HG03060 (cell line): ENCODE data around the gene GRIN3A.
A peak's percentile ranks its signal among the peaks of the same experiment; 100 is the strongest.
"Not testable (repeated sequence)": the region's sequence is repeated elsewhere in the genome, so short reads cannot be mapped to it uniquely, and the experiment has no call there.

Experiments
- ATAC-seq: cut with Tn5 transposase; IDR thresholded peaks from one replicate; pipeline ENCODE4 v1.9.1; 2021; ENCODE audit warnings: low read depth, moderate number of reproducible peaks; ENCODE audit not compliant: unreplicated experiment

The GRIN3A gene

GRCh38 chr9:101585740-101586139, 152.7 kb downstream of the GRIN3A start:
- no peak for ATAC-seq

GRCh38 chr9:101582553-101582952, 155.9 kb downstream of the GRIN3A start:
- ATAC-seq = no peak

- no peak for ATAC-seq
Observed at GRCh38 chr9:101579711-101580545, 158.5 kb downstream of the GRIN3A start.

- peak; percentile 50 for ATAC-seq
Observed at GRCh38 chr9:101578378-101578777, 160.1 kb downstream of the GRIN3A start.

GRCh38 chr9:101574731-101575333, 163.6 kb downstream of the GRIN3A start:
- ATAC-seq = no peak

GRCh38 chr9:101572316-101572715, 166.1 kb downstream of the GRIN3A start:
- ATAC-seq = no peak

- ATAC-seq = no peak
Observed at GRCh38 chr9:101571114-101571513, 167.3 kb downstream of the GRIN3A start.

- ATAC-seq = no peak
Observed at GRCh38 chr9:101569741-101570501, 168.5 kb downstream of the GRIN3A start.

- no peak for ATAC-seq
Observed at GRCh38 chr9:101567725-101568350, 170.6 kb downstream of the GRIN3A start.

- ATAC-seq = peak; percentile 64
Observed at GRCh38 chr9:101566904-101567724, 171.3 kb downstream of the GRIN3A start.

- ATAC-seq = no peak
Observed at GRCh38 chr9:101564252-101564651, 174.2 kb downstream of the GRIN3A start.

GRCh38 chr9:101562966-101563365, 175.5 kb downstream of the GRIN3A start:
- no peak for ATAC-seq

- ATAC-seq = no peak
Observed at GRCh38 chr9:101561740-101562139, 176.7 kb downstream of the GRIN3A start.

- ATAC-seq = not testable (repeated sequence)
Observed at GRCh38 chr9:101549472-101550098, 188.9 kb downstream of the GRIN3A start.

GRCh38 chr9:101543098-101543735, 195.2 kb downstream of the GRIN3A start:
- no peak for ATAC-seq

- ATAC-seq = no peak
Observed at GRCh38 chr9:101540069-101540468, 198.4 kb downstream of the GRIN3A start.

- no peak for ATAC-seq
Observed at GRCh38 chr9:101536938-101537337, 201.5 kb downstream of the GRIN3A start.

- ATAC-seq = no peak
Observed at GRCh38 chr9:101536351-101536750, 202.1 kb downstream of the GRIN3A start.
